ENCODE data around the gene YRDC. TPM values are rescaled to one million over a fixed set of nuclear protein-coding genes. Genes with fewer than 3 reads are reported as not detected.

Gene YRDC
- total and polyA plus RNA-seq, 2 donors (not counting 3 experiments of a cell fraction or from before 2014, with no cell fraction given), result 19.2 to 20.5 TPM

DNA sequence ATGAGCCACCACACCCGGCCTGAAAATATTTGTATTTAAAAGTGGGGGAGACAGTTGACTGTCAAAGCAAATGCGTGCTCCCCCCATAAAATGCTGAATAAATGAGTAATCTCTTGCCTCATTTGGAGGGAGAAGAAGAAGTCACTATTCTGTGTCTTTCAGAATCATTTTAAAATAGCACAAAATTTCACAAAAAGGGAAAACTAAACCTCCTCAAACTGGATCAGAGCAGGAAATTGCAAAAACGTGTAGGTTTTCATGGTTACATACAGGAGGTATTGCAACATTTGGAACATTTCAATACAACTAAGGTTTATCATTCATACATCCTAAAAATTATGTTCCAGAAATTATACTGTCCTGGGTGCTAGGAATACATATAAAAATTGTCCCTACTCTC is 37.8 kb upstream of the YRDC start:
- peaks cover 0 to 1% of the 10 kb centered on the region in 2 experiments for H3K36me3 ChIP-seq (ENCODE audit: control insufficient read depth in 2 of 2, extremely low read depth in 1 of 2, insufficient read depth in 2 of 2, low read length in 2 of 2)
- no peak for FAIRE-seq

More for the DNA sequence above, 37.8 kb upstream of the YRDC start:
- DNase-seq (ENCODE audit: low read depth, low spot score), result no peak
- no TSS peak for BruUV-seq (replicated peaks)
- H3K4me3 ChIP-seq (replicated peaks in 1 of 3; ENCODE audit: insufficient read depth in 1 of 3, low read depth in 1 of 3, low read length in 3 of 3), result no peak overlapping the region
- intact Hi-C loops (cut with micrococcal nuclease), result no loop called here
- no peaks in the 10 kb centered on the region for H4K20me1 ChIP-seq (replicated peaks; ENCODE audit: control insufficient read depth, extremely low read depth, insufficient read depth, low read length)
- ChIA-PET POLR2A (no interaction called here), CTCF (interaction anchor here (0.8 to 1.9 kb wide), 2 partner anchors 14 to 81 kb away, joined by 3 to 10 read pairs; partner anchors contain the start of gene MTF1)
- no peak overlapping the region for H3K9ac ChIP-seq (replicated peaks; ENCODE audit: extremely low read depth, insufficient read depth, low read length)
- H3K9me1 ChIP-seq (replicated peaks; ENCODE audit: control insufficient read depth, extremely low read depth, insufficient read depth, low read length), result no peaks in the 10 kb centered on the region
- dilution Hi-C loops (cut with MboI; ENCODE audit: extremely low pct_ligation_motif_present, low sequenced_read_pairs), result no loop called here
- H3K4me2 ChIP-seq (ENCODE audit: insufficient read depth, low read length), result no peak overlapping the region
- no peaks in the 10 kb centered on the region for H3K27me3 ChIP-seq (ENCODE audit: control insufficient read depth in 2 of 2, insufficient read depth in 2 of 2, low read length in 2 of 2)
- TF ChIP-seq, protein P1, sequence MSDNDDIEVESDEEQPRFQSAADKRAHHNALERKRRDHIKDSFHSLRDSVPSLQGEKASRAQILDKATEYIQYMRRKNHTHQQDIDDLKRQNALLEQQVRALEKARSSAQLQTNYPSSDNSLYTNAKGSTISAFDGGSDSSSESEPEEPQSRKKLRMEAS (IDR thresholded peaks at IDR 0.05; ENCODE audit: insufficient read depth, insufficient read length), result no peak
- no peak for TF ChIP-seq FOS (IDR thresholded peaks at IDR 0.05; ENCODE audit: borderline replicate concordance, insufficient read depth, low read length)
- no peak for TF ChIP-seq POLR2AphosphoS5 (IDR thresholded peaks at IDR 0.05; ENCODE audit: insufficient read depth, low read depth, low read length)
- TF ChIP-seq, protein P2, sequence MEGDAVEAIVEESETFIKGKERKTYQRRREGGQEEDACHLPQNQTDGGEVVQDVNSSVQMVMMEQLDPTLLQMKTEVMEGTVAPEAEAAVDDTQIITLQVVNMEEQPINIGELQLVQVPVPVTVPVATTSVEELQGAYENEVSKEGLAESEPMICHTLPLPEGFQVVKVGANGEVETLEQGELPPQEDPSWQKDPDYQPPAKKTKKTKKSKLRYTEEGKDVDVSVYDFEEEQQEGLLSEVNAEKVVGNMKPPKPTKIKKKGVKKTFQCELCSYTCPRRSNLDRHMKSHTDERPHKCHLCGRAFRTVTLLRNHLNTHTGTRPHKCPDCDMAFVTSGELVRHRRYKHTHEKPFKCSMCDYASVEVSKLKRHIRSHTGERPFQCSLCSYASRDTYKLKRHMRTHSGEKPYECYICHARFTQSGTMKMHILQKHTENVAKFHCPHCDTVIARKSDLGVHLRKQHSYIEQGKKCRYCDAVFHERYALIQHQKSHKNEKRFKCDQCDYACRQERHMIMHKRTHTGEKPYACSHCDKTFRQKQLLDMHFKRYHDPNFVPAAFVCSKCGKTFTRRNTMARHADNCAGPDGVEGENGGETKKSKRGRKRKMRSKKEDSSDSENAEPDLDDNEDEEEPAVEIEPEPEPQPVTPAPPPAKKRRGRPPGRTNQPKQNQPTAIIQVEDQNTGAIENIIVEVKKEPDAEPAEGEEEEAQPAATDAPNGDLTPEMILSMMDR (IDR thresholded peaks at IDR 0.05; ENCODE audit: extremely low read depth in 1 of 2, insufficient read depth in 1 of 2, low read depth in 1 of 2, low read length in 2 of 2), result no peak
- no peak for TF ChIP-seq POLR2A (IDR thresholded peaks at IDR 0.05; ENCODE audit: low read depth, low read length)
- TF ChIP-seq EZH2 (IDR thresholded peaks at IDR 0.05; ENCODE audit: borderline replicate concordance, low read depth, low read length, severe bottlenecking), result no peak
- no peak for TF ChIP-seq GATA2 (IDR thresholded peaks at IDR 0.05; ENCODE audit: insufficient read depth, insufficient read length, low read depth, low read length)
- no peak for TF ChIP-seq MYC (IDR thresholded peaks at IDR 0.05; ENCODE audit: low read depth, low read length)
- no peak for TF ChIP-seq JUN (IDR thresholded peaks at IDR 0.05; ENCODE audit: borderline replicate concordance, insufficient read depth, insufficient read length, low read depth)
- H3K4me1 ChIP-seq (ENCODE audit: control insufficient read depth, extremely low read depth, insufficient read depth, low read length), result peaks cover 2% of the 10 kb centered on the region
- no peak overlapping the region for H2AFZ ChIP-seq (ENCODE audit: low read depth, low read length)
- no peak overlapping the region for H3K27ac ChIP-seq (ENCODE audit: insufficient read depth, low read depth, low read length)
- H3K9me3 ChIP-seq (replicated peaks; ENCODE audit: control insufficient read depth, insufficient read depth, low read length), result no peaks in the 10 kb centered on the region
- peaks cover 48% of the 10 kb centered on the region for H3K79me2 ChIP-seq (ENCODE audit: control insufficient read depth, insufficient read depth, low read length)

Data from endothelial cell of umbilical vein (primary cell).